PC-3 (cell line): ENCODE data around the gene PITX1. TPM values are rescaled to one million over a fixed set of nuclear protein-coding genes. Genes with fewer than 3 reads are reported as not detected.

ENCODE experiments used
- ATAC-seq: fragments of 200-7000 bp; cut with Tn5 transposase; 2 replicates; pipeline ENCODE4 v1.9.1; 2020; ENCODE audit warnings: mild to moderate bottlenecking, moderate library complexity
- BruUV-seq: library from RNA; stranded (reverse); fragments of 400-500 nt; replicated peaks from 2 replicates; lab custom pipeline; 2021; lab: Mats Ljungman, UMichigan
- CTCF ChIA-PET: fragments of 300-600 bp; sonication (Branson Sonifier 250); formaldehyde crosslinking; loops from one replicate; lab custom pipeline; 2022; ENCODE audit warnings: antibody characterized with exemption; lab: Charles Lee
- POLR2A ChIA-PET: fragments of 300-600 bp; sonication (Branson Sonifier 250); formaldehyde crosslinking; loops from one replicate; lab custom pipeline; 2022; ENCODE audit warnings: antibody characterized with exemption; ENCODE audit not compliant: unreplicated experiment; lab: Charles Lee
- DNase-seq: peaks from one replicate; pipeline ENCODE4 v3.0.0-alpha.2; 2015
- H2AFZ ChIP-seq: fragments of 300-600 bp; sonication (generic); 2 replicates; pipeline ENCODE4 v1.6.0; 2016; ENCODE audit warnings: antibody characterized with exemption, low read length
- H3F3A ChIP-seq: fragments of 300-600 bp; sonication (generic); one replicate; pipeline ENCODE4 v1.6.0; 2017; ENCODE audit warnings: antibody characterized with exemption, low read length, control low read depth, mild to moderate bottlenecking; ENCODE audit not compliant: unreplicated experiment
- H3K27ac ChIP-seq: fragments of 300-600 bp; sonication (generic); 2 replicates; pipeline ENCODE4 v1.5.1; 2016; ENCODE audit warnings: mild to moderate bottlenecking, low read length
- H3K27me3 ChIP-seq: fragments of 300-600 bp; sonication (generic); 2 replicates; pipeline ENCODE4 v1.6.1; 2016; ENCODE audit warnings: low read length, mixed read lengths
- H3K36me3 ChIP-seq: fragments of 300-600 bp; sonication (generic); 2 replicates; pipeline ENCODE4 v1.6.1; 2016; ENCODE audit warnings: low read depth, mixed run types, low read length, mixed read lengths
- H3K4me1 ChIP-seq: fragments of 300-600 bp; sonication (generic); 2 replicates; pipeline ENCODE4 v1.5.1; 2016; ENCODE audit warnings: low read length; ENCODE audit not compliant: insufficient read depth
- H3K4me2 ChIP-seq: fragments of 300-600 bp; sonication (generic); 2 replicates; pipeline ENCODE4 v1.6.0; 2016; ENCODE audit warnings: low read length
- H3K4me3 ChIP-seq: fragments of 300-600 bp; sonication (generic); 2 replicates; pipeline ENCODE4 v1.5.1; 2016; ENCODE audit warnings: mild to moderate bottlenecking, low read length, mixed read lengths
- H3K79me2 ChIP-seq: fragments of 300-600 bp; sonication (generic); 2 replicates; pipeline ENCODE4 v1.6.1; 2017; ENCODE audit warnings: low read length, mixed read lengths
- H3K9ac ChIP-seq: fragments of 300-600 bp; sonication (generic); 2 replicates; pipeline ENCODE4 v1.6.0; 2016; ENCODE audit warnings: mild to moderate bottlenecking, low read length
- H3K9me2 ChIP-seq: fragments of 300-600 bp; sonication (generic); replicated peaks from 2 replicates; pipeline ENCODE4 v1.6.1; 2016; ENCODE audit warnings: mixed run types, low read length, mixed read lengths
- H3K9me3 ChIP-seq: fragments of 300-600 bp; sonication (generic); 2 replicates; pipeline ENCODE4 v1.6.1; 2016; ENCODE audit warnings: low read length, mixed read lengths
- H4K20me1 ChIP-seq: fragments of 300-600 bp; sonication (generic); 2 replicates; pipeline ENCODE4 v1.6.1; 2016; ENCODE audit warnings: low read length, mixed read lengths
- CTCF ChIP-seq: fragments of 300-600 bp; sonication (generic); conservative IDR thresholded peaks from 2 replicates; pipeline ENCODE4 v1.5.1; 2017; ENCODE audit warnings: antibody characterized with exemption, low read depth, mild to moderate bottlenecking, low read length
- EZH2 ChIP-seq: fragments of 300-600 bp; sonication (generic); IDR thresholded peaks from one replicate; pipeline ENCODE4 v1.6.1; 2017; ENCODE audit warnings: antibody characterized with exemption, mild to moderate bottlenecking, low read length; ENCODE audit not compliant: unreplicated experiment
- EZH2phosphoT487 ChIP-seq: fragments of 300-600 bp; sonication (generic); IDR thresholded peaks from 2 replicates; pipeline ENCODE4 v1.6.1; 2018; ENCODE audit warnings: mild to moderate bottlenecking, antibody characterized with exemption, low read length, borderline replicate concordance
- intact Hi-C: fragments of 100-400 bp; cut with micrococcal nuclease; formaldehyde crosslinking; loops from 2 replicates; pipeline ENCODE4 v1.9.0; 2023
- total RNA-seq: library from RNA; depleted of rRNA; stranded (reverse); fragments of >200 nt; gene quantifications from 2 replicates; pipeline ENCODE4 v1.2.3, GENCODE V29; 2014

The PITX1 gene
- total RNA-seq, 1 experiment from 2014 or later, result 40.8 TPM

- no TSS peak for BruUV-seq
- DNase-seq (no peak), ATAC-seq (no peak)
- H3K4me2 ChIP-seq, result no peak overlapping the region
- intact Hi-C loops, result no loop called here
- H3K9me3 ChIP-seq, result no peaks in the 10 kb centered on the region
- no peak overlapping the region for H3K4me3 ChIP-seq
- H3K9ac ChIP-seq, result no peak overlapping the region
- H4K20me1 ChIP-seq, result no peaks in the 10 kb centered on the region
- H3K4me1 ChIP-seq, result no peaks in the 10 kb centered on the region
- TF ChIP-seq CTCF (no peak), EZH2 (no peak), EZH2phosphoT487 (no peak)
- no peaks in the 10 kb centered on the region for H3K9me2 ChIP-seq
- no peak overlapping the region for H3K27ac ChIP-seq
- ChIA-PET POLR2A (no interaction called here), CTCF (no interaction called here)
- H3K27me3 ChIP-seq, result no peaks in the 10 kb centered on the region
- no peak overlapping the region for H2AFZ ChIP-seq
- no peaks in the 10 kb centered on the region for H3F3A ChIP-seq
- no peaks in the 10 kb centered on the region for H3K36me3 ChIP-seq
- no peaks in the 10 kb centered on the region for H3K79me2 ChIP-seq
Measured at GRCh38 chr5:135069895-135070657, 36.0 kb upstream of the PITX1 start.

DNA sequence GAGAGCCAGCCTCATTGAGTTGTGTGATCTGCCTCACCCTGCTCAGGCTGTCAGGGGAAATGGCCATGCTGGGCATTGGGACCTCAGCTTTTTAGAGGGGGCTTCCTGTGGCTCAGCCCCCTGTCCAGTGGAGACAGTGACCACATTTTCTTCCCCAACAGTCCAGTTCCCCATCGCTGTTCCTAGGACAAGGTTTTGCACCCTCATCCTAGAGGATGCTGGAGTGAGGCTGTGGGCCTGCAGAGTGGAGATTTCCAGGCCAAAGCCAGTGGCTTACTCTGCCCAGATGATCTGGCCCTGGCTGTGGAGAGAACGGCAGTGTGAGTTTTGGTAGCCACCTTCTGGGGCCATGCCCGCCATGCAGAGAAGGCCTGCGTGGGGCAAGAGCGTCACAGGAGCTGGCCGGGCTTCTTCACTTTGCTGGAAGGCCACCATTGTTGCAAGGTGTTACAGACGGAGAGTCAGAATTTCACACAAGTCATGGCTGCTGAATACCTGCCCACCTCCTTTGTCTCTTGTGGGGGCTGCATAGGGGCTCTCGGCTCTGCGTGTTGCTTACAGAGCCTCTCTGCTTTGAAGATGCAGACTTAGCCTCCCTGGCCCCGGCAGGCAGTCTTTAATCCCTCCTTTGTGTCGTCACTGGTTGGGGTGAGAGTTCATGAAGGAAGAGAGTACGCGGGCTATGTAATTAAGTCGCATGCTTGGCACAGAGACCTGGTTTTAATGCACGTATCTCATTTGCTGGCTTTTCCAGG lies 35.2 kb upstream of the PITX1 start:
- H3K36me3 ChIP-seq, result no peaks in the 10 kb centered on the region
- no peak overlapping the region for H3K9ac ChIP-seq
- intact Hi-C loops, result no loop called here
- H3K27ac ChIP-seq, result no peak overlapping the region
- ATAC-seq (no peak), DNase-seq (no peak)
- H3K79me2 ChIP-seq, result no peaks in the 10 kb centered on the region
- H3K4me2 ChIP-seq, result no peak overlapping the region
- H3K4me3 ChIP-seq, result no peak overlapping the region
- TF ChIP-seq EZH2phosphoT487 (no peak), EZH2 (no peak), CTCF (no peak)
- ChIA-PET POLR2A (no interaction called here), CTCF (no interaction called here)
- no peaks in the 10 kb centered on the region for H3K9me3 ChIP-seq
- no peaks in the 10 kb centered on the region for H3K9me2 ChIP-seq
- H3K27me3 ChIP-seq, result no peaks in the 10 kb centered on the region
- no TSS peak for BruUV-seq
- no peaks in the 10 kb centered on the region for H4K20me1 ChIP-seq
- no peaks in the 10 kb centered on the region for H3K4me1 ChIP-seq
- no peaks in the 10 kb centered on the region for H3F3A ChIP-seq
- H2AFZ ChIP-seq, result no peak overlapping the region

DNA sequence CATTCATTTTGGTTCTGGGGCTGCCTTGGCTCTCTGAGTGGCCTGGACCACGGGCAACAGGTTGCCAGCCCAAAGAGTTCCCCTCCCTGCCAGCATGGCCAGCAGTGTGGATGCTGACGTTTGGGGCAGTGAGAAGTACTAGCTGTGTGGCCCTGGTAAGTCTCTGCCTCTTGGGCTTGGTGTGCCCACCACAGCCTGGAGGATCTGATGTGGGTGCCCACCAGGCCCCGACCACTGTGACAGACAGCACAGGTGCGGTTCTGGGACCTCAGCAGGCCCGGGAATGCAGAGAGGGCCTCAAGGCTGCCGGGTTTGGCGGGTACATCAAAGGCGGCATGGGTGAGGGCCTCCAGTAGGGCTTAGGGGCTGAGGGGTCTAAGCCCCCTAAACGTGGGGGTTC lies 33.6 kb upstream of the PITX1 start:
- H3K9ac ChIP-seq, result no peak overlapping the region
- H3K36me3 ChIP-seq, result no peaks in the 10 kb centered on the region
- H3K9me2 ChIP-seq, result no peaks in the 10 kb centered on the region
- H3F3A ChIP-seq, result no peaks in the 10 kb centered on the region
- no peaks in the 10 kb centered on the region for H4K20me1 ChIP-seq
- no peak overlapping the region for H3K4me3 ChIP-seq
- DNase-seq (no peak), ATAC-seq (no peak)
- ChIA-PET POLR2A (no interaction called here), CTCF (no interaction called here)
- no peaks in the 10 kb centered on the region for H3K4me1 ChIP-seq
- no peak overlapping the region for H3K4me2 ChIP-seq
- H2AFZ ChIP-seq, result no peak overlapping the region
- intact Hi-C loops, result no loop called here
- H3K9me3 ChIP-seq, result no peaks in the 10 kb centered on the region
- BruUV-seq, result no TSS peak
- no peaks in the 10 kb centered on the region for H3K27me3 ChIP-seq
- H3K79me2 ChIP-seq, result no peaks in the 10 kb centered on the region
- no peak for TF ChIP-seq CTCF
- TF ChIP-seq EZH2, result no peak
- TF ChIP-seq EZH2phosphoT487, result no peak
- H3K27ac ChIP-seq, result no peak overlapping the region
